ENCODE results near the gene FAAP24. TPM values are rescaled to one million over a fixed set of nuclear protein-coding genes. Genes with fewer than 3 reads are reported as not detected.

The FAAP24 gene
- total RNA-seq, 4 donors from 2014 or later: 0.16 to 0.97 TPM; not detected in 2

Other genes with a start within 250 kb of the FAAP24 start
- gene SLC7A9, start 102.5 kb upstream of the FAAP24 start, total RNA-seq: under 1 TPM in 1 of 4 donors, not detected in 3; 0.44 TPM
- gene CEP89, start 284 bp upstream of the FAAP24 start, total RNA-seq: 10 to 100 TPM in 2 of 4 donors, 1 to 10 TPM in 2; 3.4 to 20.9 (median 9.5) TPM
- under 1 TPM in 3 of 4 donors, not detected in 1; 0.39 to 0.71 (median 0.70) TPM for gene RHPN2, start 92.6 kb downstream of the FAAP24 start, total RNA-seq
- 1 to 10 TPM; 2.2 to 5.3 (median 4.6) TPM for gene GPATCH1, start 108.9 kb downstream of the FAAP24 start, total RNA-seq
- not detected for gene WDR88, start 159.9 kb downstream of the FAAP24 start, total RNA-seq
- gene LRP3, start 222.1 kb downstream of the FAAP24 start, total RNA-seq: 10 to 100 TPM; 18.3 to 29.3 (median 25.1) TPM

All from gastrocnemius medialis (tissue), 4 donors.